Omental fat pad (tissue), 4 donors: ENCODE data around the gene SLC36A4. TPM values are rescaled to one million over a fixed set of nuclear protein-coding genes. Genes with fewer than 3 reads are reported as not detected.

Experiments used
- ATAC-seq: fragments of 150-250 bp; one replicate; pipeline ENCODE4 v1.9.1; 2016; ENCODE audit warnings: mild to moderate bottlenecking, moderate library complexity; ENCODE audit not compliant: low FRiP score
- DNase-seq: peaks from one replicate; pipeline ENCODE4 v3.0.0-alpha.2; 2019; ENCODE audit warnings: low spot score
- total RNA-seq, 4 donors: library from RNA; depleted of rRNA; stranded (reverse); fragments of >200 nt; gene quantifications; one replicate each; pipeline ENCODE4 v1.1.0, GENCODE V29; 2016
- TF ChIP-seq, protein P1 (sequence below), 3 donors: fragments of 450-650 bp; IDR thresholded peaks; one replicate each; pipeline ENCODE4 v1.5.1; 2016 to 2017; ENCODE audit warnings: antibody characterized with exemption in 3 of 3, mild to moderate bottlenecking in 3 of 3, moderate library complexity in 2 of 3

SLC36A4 gene
- total RNA-seq, 4 donors from 2014 or later, result 19.0 to 35.7 (median 23.0) TPM

DNA sequence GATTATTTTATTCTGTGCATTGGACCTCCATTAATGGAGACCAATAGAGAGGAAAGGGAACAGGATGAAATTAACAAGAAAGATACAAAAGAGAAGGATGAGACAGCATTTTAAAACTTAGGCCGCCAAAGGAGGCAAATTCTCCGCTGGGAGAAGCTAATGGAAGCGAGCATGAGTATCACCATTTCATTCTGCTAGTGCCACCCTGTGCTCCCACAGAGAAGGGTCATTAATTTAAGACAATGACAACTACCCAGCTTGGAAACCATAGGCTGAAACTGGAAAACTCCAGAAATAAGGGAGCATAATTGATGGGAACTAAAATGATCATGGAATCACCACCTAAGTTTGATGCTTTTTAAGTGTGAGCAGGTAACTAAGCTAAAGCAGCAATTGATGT lies 69.2 kb downstream of the SLC36A4 start:
- no peak for ATAC-seq
- TF ChIP-seq, protein P1, sequence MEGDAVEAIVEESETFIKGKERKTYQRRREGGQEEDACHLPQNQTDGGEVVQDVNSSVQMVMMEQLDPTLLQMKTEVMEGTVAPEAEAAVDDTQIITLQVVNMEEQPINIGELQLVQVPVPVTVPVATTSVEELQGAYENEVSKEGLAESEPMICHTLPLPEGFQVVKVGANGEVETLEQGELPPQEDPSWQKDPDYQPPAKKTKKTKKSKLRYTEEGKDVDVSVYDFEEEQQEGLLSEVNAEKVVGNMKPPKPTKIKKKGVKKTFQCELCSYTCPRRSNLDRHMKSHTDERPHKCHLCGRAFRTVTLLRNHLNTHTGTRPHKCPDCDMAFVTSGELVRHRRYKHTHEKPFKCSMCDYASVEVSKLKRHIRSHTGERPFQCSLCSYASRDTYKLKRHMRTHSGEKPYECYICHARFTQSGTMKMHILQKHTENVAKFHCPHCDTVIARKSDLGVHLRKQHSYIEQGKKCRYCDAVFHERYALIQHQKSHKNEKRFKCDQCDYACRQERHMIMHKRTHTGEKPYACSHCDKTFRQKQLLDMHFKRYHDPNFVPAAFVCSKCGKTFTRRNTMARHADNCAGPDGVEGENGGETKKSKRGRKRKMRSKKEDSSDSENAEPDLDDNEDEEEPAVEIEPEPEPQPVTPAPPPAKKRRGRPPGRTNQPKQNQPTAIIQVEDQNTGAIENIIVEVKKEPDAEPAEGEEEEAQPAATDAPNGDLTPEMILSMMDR (IDR thresholded peaks at IDR 0.05), result no peak
- DNase-seq, result no peak

DNA sequence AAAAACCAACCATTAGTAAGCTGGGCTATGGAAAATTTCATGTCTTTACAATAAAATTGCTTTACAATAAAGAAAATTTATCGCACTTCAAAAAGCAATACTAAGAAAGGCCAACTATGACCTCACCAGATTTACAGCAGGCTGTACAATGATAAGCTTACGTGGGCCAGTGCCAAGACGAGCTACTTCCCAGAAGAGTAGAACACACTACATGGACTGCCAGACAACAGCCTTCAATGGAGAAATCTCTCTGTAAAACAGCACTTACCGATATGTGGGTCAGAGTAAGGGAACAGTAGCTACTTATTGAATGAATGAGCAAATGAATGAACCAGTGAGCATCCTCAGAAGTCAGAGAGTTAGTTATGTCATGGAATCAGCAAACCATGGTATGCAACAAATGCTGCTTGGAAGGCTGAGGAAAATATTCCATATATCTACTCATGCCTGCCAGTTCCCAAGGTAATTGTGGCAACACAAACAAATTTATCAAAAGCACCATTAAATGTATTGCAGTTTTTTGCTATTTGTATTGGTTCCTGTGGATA lies 74.4 kb downstream of the SLC36A4 start:
- TF ChIP-seq, protein P1 (IDR thresholded peaks at IDR 0.05), result no peak
- ATAC-seq, result no peak
- DNase-seq, result no peak

DNA sequence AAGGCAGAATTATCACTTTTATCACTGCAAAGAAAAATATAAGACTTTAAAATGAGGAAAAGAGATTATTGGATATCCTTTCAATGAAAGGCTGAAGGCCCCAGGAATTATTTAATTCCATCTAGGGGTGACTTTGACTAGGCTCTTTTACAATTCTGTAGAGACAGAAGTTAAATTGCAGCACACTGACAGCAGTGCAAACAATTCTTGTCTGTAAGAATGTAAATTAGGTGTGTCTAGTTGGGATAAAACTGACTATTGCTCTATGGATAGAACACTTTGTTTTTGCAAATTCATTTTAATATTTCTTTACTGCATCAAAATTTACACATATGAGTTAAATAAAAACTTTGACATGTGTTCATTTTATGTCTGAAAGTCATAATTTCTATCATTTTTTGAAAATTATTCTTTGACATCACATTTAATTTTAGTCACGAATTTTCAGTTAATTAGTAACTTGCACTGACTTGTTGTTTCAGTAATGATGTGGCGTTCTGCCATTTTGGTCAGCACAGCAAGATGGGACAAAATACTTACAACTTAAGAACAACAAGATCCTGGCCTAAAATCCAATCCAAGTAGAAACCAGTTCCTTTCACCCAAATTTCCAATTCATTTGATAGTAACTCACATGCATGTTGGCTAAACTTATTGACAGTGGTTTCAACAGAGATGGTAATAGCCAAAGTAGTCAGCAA lies 75.1 kb downstream of the SLC36A4 start:
- TF ChIP-seq, protein P1 (IDR thresholded peaks at IDR 0.05), result no peak
- ATAC-seq, result no peak
- DNase-seq, result no peak

DNA sequence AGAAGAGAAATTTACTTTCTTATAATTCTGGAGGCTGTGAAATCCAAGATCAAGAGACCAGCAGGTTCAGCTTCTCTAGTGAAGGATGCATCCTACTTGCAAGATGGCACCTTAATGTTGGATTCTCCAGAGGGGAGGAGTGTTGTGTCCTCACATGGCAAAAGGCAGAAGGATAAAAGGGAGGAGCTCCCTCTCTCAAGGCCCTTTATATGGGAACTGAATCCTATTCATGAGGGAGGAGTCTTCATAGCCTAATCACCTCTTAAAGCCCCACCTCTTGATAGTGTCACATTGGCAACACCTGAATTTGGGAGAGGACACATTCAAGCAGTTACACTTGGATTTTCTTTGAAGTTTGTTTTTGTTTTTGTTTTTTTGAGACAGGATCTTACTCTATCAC lies 79.5 kb downstream of the SLC36A4 start:
- TF ChIP-seq, protein P1 (IDR thresholded peaks at IDR 0.05), result no peak
- no peak for ATAC-seq

DNA sequence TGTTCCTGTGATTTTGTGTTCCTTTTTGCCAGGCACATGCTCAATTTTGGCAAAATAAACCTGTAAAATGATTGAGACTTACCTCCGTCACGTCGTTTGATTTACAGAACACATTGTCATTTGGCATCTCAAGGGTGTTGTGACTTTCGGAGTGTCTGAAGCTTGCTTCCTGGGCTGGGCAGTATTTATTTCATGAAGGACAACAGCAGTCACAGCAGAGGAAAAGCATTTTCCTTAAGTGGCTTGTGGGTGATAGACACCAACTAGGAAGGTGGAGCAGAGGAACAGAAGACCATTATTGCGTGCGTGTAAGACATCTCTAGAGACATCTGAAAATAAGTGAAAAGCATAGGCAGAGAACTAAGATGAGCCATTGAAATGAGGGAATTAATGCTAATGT lies 80.2 kb downstream of the SLC36A4 start:
- ATAC-seq (no peak), DNase-seq (no peak)
- TF ChIP-seq, protein P1 (IDR thresholded peaks at IDR 0.05), result no peak

More for the DNA sequence above, 79.5 kb downstream of the SLC36A4 start:
- DNase-seq, result no peak

DNA sequence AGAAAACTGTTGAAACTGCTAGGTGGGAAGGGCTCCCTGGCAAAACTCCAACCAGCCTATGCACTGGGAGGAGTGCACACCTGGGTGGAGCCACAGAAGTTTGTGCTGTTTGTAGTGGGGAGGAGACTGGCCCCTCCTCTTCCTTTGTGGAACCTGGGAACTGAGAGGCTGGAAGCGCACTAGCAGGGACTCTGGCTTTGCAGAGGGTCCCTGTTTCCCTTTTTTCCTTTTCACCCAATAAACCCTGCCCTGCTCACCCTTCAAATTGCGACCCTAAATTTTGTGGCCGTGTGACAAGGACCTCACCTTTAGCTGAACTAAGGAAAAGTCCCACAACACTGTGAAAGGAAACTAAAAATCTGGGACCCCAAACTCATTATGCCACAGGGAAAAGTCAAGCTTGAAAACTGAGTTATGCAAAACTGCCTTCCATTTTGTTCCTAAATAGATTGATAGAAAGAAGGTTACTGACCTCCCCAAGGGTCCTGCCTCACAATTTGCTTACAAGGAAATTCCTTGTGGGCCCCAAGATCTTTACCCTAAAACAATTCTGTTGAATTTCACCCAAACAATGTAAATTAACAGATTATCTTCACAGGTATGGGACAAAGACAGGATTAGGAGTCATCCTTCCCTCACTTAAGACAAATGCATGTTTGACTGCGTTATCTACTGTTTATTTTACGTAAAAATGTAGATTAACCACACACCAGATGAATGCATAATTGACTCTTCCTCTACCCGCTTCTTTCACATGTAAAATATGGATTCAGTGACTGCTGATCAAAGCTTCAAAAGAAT lies 81.0 kb downstream of the SLC36A4 start:
- TF ChIP-seq, protein P1 (IDR thresholded peaks at IDR 0.05), result no peak
- DNase-seq (no peak), ATAC-seq (no peak)
